Measurements from ENCODE around the gene TP53.

GRCh38 chr17:7711051-7711755 is 23.9 kb upstream of the TP53 start:
- TF ChIP-seq CTCF (IDR thresholded peaks at IDR 0.05): peak; percentile 30; the same call in 1 of the 2 replicates
- no peak for TF ChIP-seq SIN3A (IDR thresholded peaks at IDR 0.05; ENCODE audit: borderline replicate concordance, low read depth, low read length)
- TF ChIP-seq TAF1 (IDR thresholded peaks at IDR 0.05; ENCODE audit: borderline replicate concordance, low read depth, low read length): no peak
- TF ChIP-seq POLR2AphosphoS5 (IDR thresholded peaks at IDR 0.05; ENCODE audit: low read depth, low read length): no peak
- no peak for TF ChIP-seq SMC3 (IDR thresholded peaks at IDR 0.05; ENCODE audit: low read depth, low read length)
- no peak for TF ChIP-seq RCOR1 (IDR thresholded peaks at IDR 0.05; ENCODE audit: low read length)
- no peak for TF ChIP-seq REST (IDR thresholded peaks at IDR 0.05; ENCODE audit: low read depth, low read length)
- no peak for TF ChIP-seq TCF12 (IDR thresholded peaks at IDR 0.05)

All from SK-N-SH (cell line).